Spleen (tissue), 11 donors: ENCODE results near the gene DIP2C. TPM values are rescaled to one million over a fixed set of nuclear protein-coding genes. Genes with fewer than 3 reads are reported as not detected.

ENCODE experiments used
- DNase-seq: peaks from one replicate; pipeline ENCODE4 v3.0.0-alpha.2; 2020
- H3K27ac ChIP-seq, 8 donors: fragments of 200-600 bp; sonication (generic) in 7 of 8; 1 replicate in 4 of 8; 2 replicates in 4 of 8; pipeline versions ENCODE4 v1.5.0 to v1.8.0; 2016 to 2021; ENCODE audit warnings: inconsistent platforms in 4 of 8, mild to moderate bottlenecking in 4 of 8, moderate library complexity in 1 of 8
- H3K27me3 ChIP-seq, 7 donors: fragments of 200-600 bp; sonication (generic) in 6 of 7; replicated peaks in 1 of 7; 1 replicate in 4 of 7; 2 replicates in 3 of 7; pipeline versions ENCODE4 v1.5.0 to v1.8.0; 2016 to 2021; ENCODE audit warnings: inconsistent platforms in 3 of 7, mild to moderate bottlenecking in 1 of 7
- H3K36me3 ChIP-seq, 6 donors: fragments of 200-600 bp; sonication (generic) in 5 of 6; 1 replicate in 4 of 6; 2 replicates in 2 of 6; pipeline versions ENCODE4 v1.5.0 to v1.8.0; 2016 to 2021; ENCODE audit warnings: inconsistent platforms in 2 of 6
- H3K4me1 ChIP-seq, 6 donors: fragments of 200-600 bp; sonication (generic) in 5 of 6; 1 replicate in 3 of 6; 2 replicates in 3 of 6; pipeline versions ENCODE4 v1.5.0 to v1.8.0; 2016 to 2021; ENCODE audit warnings: inconsistent platforms in 3 of 6
- H3K4me3 ChIP-seq, 8 donors: fragments of 200-600 bp; sonication (generic) in 7 of 8; 1 replicate in 4 of 8; 2 replicates in 4 of 8; pipeline versions ENCODE4 v1.5.0 to v1.8.0; 2016 to 2021; ENCODE audit warnings: inconsistent platforms in 4 of 8, mild to moderate bottlenecking in 4 of 8, moderate library complexity in 2 of 8
- H3K9me3 ChIP-seq, 8 donors: fragments of 200-600 bp; sonication (generic) in 7 of 8; 1 replicate in 4 of 8; 2 replicates in 4 of 8; pipeline versions ENCODE4 v1.5.0 to v1.8.0; 2016 to 2021; ENCODE audit warnings: inconsistent platforms in 4 of 8
- POLR2A ChIP-seq, 3 donors: fragments of 450-650 bp; IDR thresholded peaks; one replicate each; pipeline ENCODE4 v1.5.1; 2017; ENCODE audit warnings: antibody characterized with exemption in 3 of 3, mild to moderate bottlenecking in 1 of 3
- WGBS, 5 donors: extraction: QIAGEN DNeasy Blood & Tissue Kit in 3 of 5; methylation state at CpG; one replicate each; pipeline versions ENCODE4 v1.1.5 to v1.1.7; 2013 to 2018; 5-methylcytosine and 5-hydroxymethylcytosine counted together
- intact Hi-C: fragments of 100-400 bp; cut with DNase I; formaldehyde crosslinking; loops from one replicate; pipeline ENCODE4 v1.15.0; 2023; ENCODE audit warnings: low total_unique reads
- microRNA-seq, 3 donors: library from miRNA; unstranded; fragments of <30 nt; microRNA quantifications; one replicate each; pipeline versions ENCODE4 to v1.1.0, GENCODE V29; 2019 to 2020
- polyA plus RNA-seq, 3 donors: library from polyadenylated mRNA; stranded (reverse); fragments of 200-250 nt; gene quantifications; one replicate each; pipeline ENCODE4 v1.2.1, GENCODE V29; 2013
- small RNA-seq, 4 donors: library from RNA; depleted of rRNA; stranded (forward); fragments of <200 nt; gene quantifications; one replicate each; pipeline ENCODE3, GENCODE V24; 2016
- total RNA-seq, 7 donors: library from RNA; depleted of rRNA in 3 of 7; stranded (reverse); fragments of >200 nt in 3 of 7; fragmentation: NEBNext Ultra II Directional in 4 of 7; extraction: Animal tissue kit (Norgen Biotek cat#: 25700) in 4 of 7; gene quantifications; one replicate each; pipeline versions ENCODE4 v1.1.0 to v1.2.1, GENCODE V29; 2016 to 2021
- TF ChIP-seq, protein P1 (sequence below), 11 experiments: fragments of 200-600 bp in 7 of 11; fragments of 450-650 bp in 4 of 11; sonication (generic) in 4 of 11; IDR thresholded peaks in 8 of 11; conservative IDR thresholded peaks in 3 of 11; 1 replicate in 7 of 11; 2 replicates in 4 of 11; pipeline versions ENCODE4 v1.4.0 to v1.8.0; 2016 to 2021; ENCODE audit warnings: antibody characterized with exemption in 11 of 11, inconsistent platforms in 4 of 11, mild to moderate bottlenecking in 1 of 11
- donor health status: healthy with polysubstance abuse.
- donor health status: DM: no; HTN: no; CAD: no; lungs with moderate emphysema.
- donor health status: DM: no; HTN: no; CAD: no.
- donor health status: Bipolar disorder and iron deficiency.
- donor health status: healthy.
- donor health status: DM: no; HTN: no; CAD: no.
- donor health status: DM: yes; HTN: yes; CAD: no.

DIP2C gene
- total and polyA plus RNA-seq, 10 donors: 2.2 to 13.1 (median 9.0) TPM

DNA sequence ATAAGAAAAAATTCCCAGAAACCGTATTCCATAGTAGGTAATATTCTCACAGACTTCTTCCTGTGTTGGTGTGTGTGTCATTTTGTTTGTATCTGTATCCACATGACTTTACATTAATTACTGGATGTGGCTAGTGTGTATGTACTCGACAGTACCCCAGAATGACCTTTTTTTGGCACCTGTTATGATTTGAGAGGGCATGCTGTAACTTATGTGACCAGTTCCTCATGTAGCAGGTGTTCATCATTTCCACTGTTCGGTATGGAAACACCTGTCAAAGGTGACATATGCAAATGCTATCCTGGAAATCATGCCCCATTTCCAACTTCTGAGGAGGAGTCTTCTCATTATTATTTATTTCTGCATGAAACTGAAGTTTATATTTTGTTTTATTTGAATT, 464.9 kb downstream of the DIP2C start:
- H3K27ac ChIP-seq: no peak overlapping the region
- H3K4me3 ChIP-seq: no peak overlapping the region
- no peak for TF ChIP-seq POLR2A (IDR thresholded peaks at IDR 0.05)
- TF ChIP-seq, protein P1, sequence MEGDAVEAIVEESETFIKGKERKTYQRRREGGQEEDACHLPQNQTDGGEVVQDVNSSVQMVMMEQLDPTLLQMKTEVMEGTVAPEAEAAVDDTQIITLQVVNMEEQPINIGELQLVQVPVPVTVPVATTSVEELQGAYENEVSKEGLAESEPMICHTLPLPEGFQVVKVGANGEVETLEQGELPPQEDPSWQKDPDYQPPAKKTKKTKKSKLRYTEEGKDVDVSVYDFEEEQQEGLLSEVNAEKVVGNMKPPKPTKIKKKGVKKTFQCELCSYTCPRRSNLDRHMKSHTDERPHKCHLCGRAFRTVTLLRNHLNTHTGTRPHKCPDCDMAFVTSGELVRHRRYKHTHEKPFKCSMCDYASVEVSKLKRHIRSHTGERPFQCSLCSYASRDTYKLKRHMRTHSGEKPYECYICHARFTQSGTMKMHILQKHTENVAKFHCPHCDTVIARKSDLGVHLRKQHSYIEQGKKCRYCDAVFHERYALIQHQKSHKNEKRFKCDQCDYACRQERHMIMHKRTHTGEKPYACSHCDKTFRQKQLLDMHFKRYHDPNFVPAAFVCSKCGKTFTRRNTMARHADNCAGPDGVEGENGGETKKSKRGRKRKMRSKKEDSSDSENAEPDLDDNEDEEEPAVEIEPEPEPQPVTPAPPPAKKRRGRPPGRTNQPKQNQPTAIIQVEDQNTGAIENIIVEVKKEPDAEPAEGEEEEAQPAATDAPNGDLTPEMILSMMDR (IDR thresholded peaks at IDR 0.05 in 8 of 11, conservative IDR thresholded peaks at IDR 0.05 in 3 of 11): no peak
- H3K36me3 ChIP-seq: peaks cover 0 to 15% (median 0%) of the 10 kb centered on the region in 6 donors
- no peaks in the 10 kb centered on the region for H3K27me3 ChIP-seq
- intact Hi-C loops: no loop called here
- DNase-seq: no peak
- WGBS, 5 donors: 67 to 76% (median 70%) methylated on average over 3 of the region's 3 CpGs
- H3K9me3 ChIP-seq: no peaks in the 10 kb centered on the region
- H3K4me1 ChIP-seq: peaks cover 0 to 12% (median 7%) of the 10 kb centered on the region in 6 donors

Small RNA genes lying within 50 kb of the gene (microRNA-seq; reads per million reads assigned to microRNA genes)
- 1.4 to 2.3 (median 2.2) reads per million in 3 donors for gene MIR5699

Small RNA genes lying within 50 kb of the gene (small RNA-seq; reads per million reads assigned to genes)
- gene MIR5699 (0 to 0.23 (median 0) reads per million in 4 donors), gene RN7SL754P (0 reads per million in 4 donors), gene RNA5SP298 (3.0 to 11.5 (median 3.9) reads per million in 4 donors)

Other genes with a start within 250 kb of the DIP2C start
- 100 to 1,000 TPM in 4 of 7 donors, 10 to 100 TPM in 3; 78.8 to 163 (median 105) TPM for gene LARP4B, start 242.0 kb upstream of the DIP2C start, total RNA-seq
- 10 to 100 TPM; 12.7 to 17.7 (median 14.3) TPM for gene LARP4B, start 242.0 kb upstream of the DIP2C start, polyA plus RNA-seq